IMR-90 (cell line): ENCODE measurements around the gene CXorf49. TPM values are rescaled to one million over a fixed set of nuclear protein-coding genes. Genes with fewer than 3 reads are reported as not detected.
"Not testable (repeated sequence)": the region's sequence is repeated elsewhere in the genome, so short reads cannot be mapped to it uniquely, and the experiment has no call there.

Experiments used
- ATAC-seq: fragments of 200-7000 bp; cut with Tn5 transposase; 2 replicates; pipeline ENCODE4 v1.9.1; 2020; ENCODE audit warnings: low read depth, mild to moderate bottlenecking, moderate library complexity
- BruUV-seq: library from RNA; stranded (reverse); fragments of 400-500 nt; replicated peaks from 2 replicates; lab custom pipeline; 2021; lab: Mats Ljungman, UMichigan
- CTCF ChIA-PET: fragments of 300-600 bp; formaldehyde crosslinking; extraction: SDS; loops from one replicate; lab custom pipeline; 2021; ENCODE audit warnings: antibody characterized with exemption; lab: Yijun Ruan, JAX
- POLR2A ChIA-PET: fragments of 300-600 bp; sonication (Branson Sonifier 250); formaldehyde crosslinking; loops from one replicate; lab custom pipeline; 2022; ENCODE audit warnings: antibody characterized with exemption; ENCODE audit not compliant: unreplicated experiment; lab: Charles Lee
- DNase-seq: peaks from one replicate; pipeline ENCODE4 v3.0.0; 2013
- H2AFZ ChIP-seq: replicated peaks from 2 replicates; pipeline ENCODE3; 2013; ENCODE audit warnings: low read length, mild to moderate bottlenecking; ENCODE audit not compliant: poor library complexity
- H2AK5ac ChIP-seq: 2 replicates; pipeline ENCODE4 v1.6.1; 2013; ENCODE audit warnings: low read depth, low read length, inconsistent platforms
- H2AK9ac ChIP-seq: replicated peaks from 2 replicates; pipeline ENCODE3; 2013; ENCODE audit warnings: mild to moderate bottlenecking, low read depth, low read length, moderate library complexity; ENCODE audit not compliant: poor library complexity
- H2BK120ac ChIP-seq: 2 replicates; pipeline ENCODE4 v1.6.1; 2013; ENCODE audit warnings: low read depth, low read length, inconsistent platforms
- H2BK15ac ChIP-seq: 3 replicates; pipeline ENCODE4 v1.6.1; 2013; ENCODE audit warnings: low read depth, low read length, inconsistent platforms
- H2BK20ac ChIP-seq: 2 replicates; pipeline ENCODE4 v1.6.1; 2013; ENCODE audit warnings: low read depth, mild to moderate bottlenecking, inconsistent platforms, low read length, moderate library complexity
- H2BK5ac ChIP-seq: 2 replicates; pipeline ENCODE4 v1.6.1; 2013; ENCODE audit warnings: mild to moderate bottlenecking, low read depth, low read length, inconsistent platforms; ENCODE audit not compliant: poor library complexity, severe bottlenecking
- H3K14ac ChIP-seq: replicated peaks from 2 replicates; pipeline ENCODE4 v1.6.1; 2013; ENCODE audit warnings: low read depth, low read length, inconsistent platforms
- H3K18ac ChIP-seq: 2 replicates; pipeline ENCODE4 v1.6.1; 2013; ENCODE audit warnings: low read depth, low read length, control low read depth
- H3K23ac ChIP-seq: 2 replicates; pipeline ENCODE4 v1.6.1; 2013; ENCODE audit warnings: low read depth, low read length, inconsistent platforms
- H3K27ac ChIP-seq: 2 replicates; pipeline ENCODE4 v1.5.1; 2013; ENCODE audit warnings: mild to moderate bottlenecking, control low read depth, low read length; ENCODE audit not compliant: insufficient read depth
- H3K27me3 ChIP-seq: 2 replicates; pipeline ENCODE4 v1.6.1; 2013; ENCODE audit warnings: low read length; ENCODE audit not compliant: control insufficient read depth, insufficient read depth
- H3K36me3 ChIP-seq: 2 replicates; pipeline ENCODE4 v1.6.1; 2013; ENCODE audit warnings: low read length, mixed read lengths; ENCODE audit not compliant: control insufficient read depth, insufficient read depth
- H3K4ac ChIP-seq: 2 replicates; pipeline ENCODE4 v1.6.1; 2013; ENCODE audit warnings: low read depth, low read length, inconsistent platforms
- H3K4me1 ChIP-seq: 2 replicates; pipeline ENCODE4 v1.6.1; 2013; ENCODE audit warnings: low read length, mixed read lengths; ENCODE audit not compliant: control insufficient read depth, insufficient read depth
- H3K4me2 ChIP-seq: 2 replicates; pipeline ENCODE4 v1.6.1; 2013; ENCODE audit warnings: low read depth, mild to moderate bottlenecking, control low read depth, low read length, moderate library complexity
- H3K4me3 ChIP-seq: 2 replicates; pipeline ENCODE4 v1.5.1; 2013; ENCODE audit warnings: low read depth, mild to moderate bottlenecking, control low read depth, low read length, moderate library complexity; ENCODE audit not compliant: insufficient read depth
- H3K56ac ChIP-seq: 2 replicates; pipeline ENCODE4 v1.6.1; 2013; ENCODE audit warnings: low read length, inconsistent platforms; ENCODE audit not compliant: insufficient read depth; ENCODE audit errors: extremely low read depth
- H3K79me1 ChIP-seq, 2 experiments: 2 replicates each; pipeline ENCODE4 v1.6.1; 2013; ENCODE audit warnings: low read length in 2 of 2, inconsistent platforms in 1 of 2, low read depth in 1 of 2
- H3K9ac ChIP-seq: 2 replicates; pipeline ENCODE4 v1.6.1; 2013; ENCODE audit warnings: low read depth, low read length, control low read depth
- H3K9me1 ChIP-seq: 2 replicates; pipeline ENCODE4 v1.6.1; 2013; ENCODE audit warnings: low read length, inconsistent platforms; ENCODE audit not compliant: insufficient read depth
- H3K9me3 ChIP-seq: 2 replicates; pipeline ENCODE4 v1.6.1; 2013; ENCODE audit warnings: low read length; ENCODE audit not compliant: control insufficient read depth, insufficient read depth
- H4K20me1 ChIP-seq: 2 replicates; pipeline ENCODE4 v1.6.1; 2013; ENCODE audit warnings: low read length, inconsistent platforms; ENCODE audit not compliant: insufficient read depth
- H4K5ac ChIP-seq: 2 replicates; pipeline ENCODE4 v1.6.1; 2013; ENCODE audit warnings: mild to moderate bottlenecking, low read depth, low read length, control low read depth
- H4K8ac ChIP-seq, 2 experiments: 2 replicates each; pipeline ENCODE4 v1.6.1; 2013; ENCODE audit warnings: low read depth in 2 of 2, low read length in 2 of 2, control low read depth in 1 of 2, inconsistent platforms in 1 of 2
- H4K91ac ChIP-seq: 2 replicates; pipeline ENCODE4 v1.6.1; 2013; ENCODE audit warnings: low read depth, low read length, inconsistent platforms; ENCODE audit not compliant: insufficient read depth
- WGBS, 2 experiments: methylation state at CpG; one replicate each; pipeline versions ENCODE4 v1.1.5 to v1.1.7; 2013; ENCODE audit warnings: missing lambda C conversion rate in 2 of 2; ENCODE audit not compliant: insufficient read length in 1 of 2; ENCODE audit errors: extremely low coverage in 2 of 2; 5-methylcytosine and 5-hydroxymethylcytosine counted together
- dilution Hi-C: fragments of 300-500 bp; cut with HindIII; formaldehyde crosslinking; loops from one replicate; pipeline ENCODE4 v1.14.3; 2018; ENCODE audit warnings: low sequenced_read_pairs; ENCODE audit not compliant: unreplicated experiment
- in situ Hi-C: fragments of 300-500 bp; cut with MboI; formaldehyde crosslinking; loops from 3 replicates; pipeline ENCODE4 v1.14.3; 2019; ENCODE audit warnings: low sequenced_read_pairs, inconsistent platforms, mixed read lengths
- intact Hi-C: fragments of 100-400 bp; cut with micrococcal nuclease; formaldehyde crosslinking; loops from 2 replicates; pipeline ENCODE4 v1.10.0; 2022
- polyA plus RNA-seq, 3 experiments: library from polyadenylated mRNA; depleted of rRNA; stranded (reverse); fragments of >200 nt; gene quantifications; 2 replicates each; pipeline ENCODE4 v1.2.3, GENCODE V29; 2012; ENCODE audit warnings: low replicate concordance in 1 of 3
- total RNA-seq: library from RNA; depleted of rRNA; stranded (reverse); fragments of >200 nt; gene quantifications from 2 replicates; pipeline ENCODE4 v1.2.3, GENCODE V29; 2012

Gene CXorf49
- total and polyA plus RNA-seq, 2 of the 4 experiments (the other 2 are of a cell fraction) = not detected

- H3K14ac ChIP-seq, intact Hi-C loops, H2AK5ac ChIP-seq, H2BK5ac ChIP-seq, H3K18ac ChIP-seq, ATAC-seq, H3K4me3 ChIP-seq, H4K91ac ChIP-seq, in situ Hi-C loops, H2BK20ac ChIP-seq, CTCF ChIA-PET, H2AK9ac ChIP-seq, POLR2A ChIA-PET, H3K56ac ChIP-seq, H3K79me1 ChIP-seq, H3K4me2 ChIP-seq, H4K8ac ChIP-seq, H3K4me1 ChIP-seq, H4K5ac ChIP-seq, H3K36me3 ChIP-seq, DNase-seq, dilution Hi-C loops, BruUV-seq, H2AFZ ChIP-seq, H3K27ac ChIP-seq, H2BK15ac ChIP-seq, H3K4ac ChIP-seq, H2BK120ac ChIP-seq, H3K9ac ChIP-seq, H3K23ac ChIP-seq, H3K9me3 ChIP-seq, H4K20me1 ChIP-seq, H3K9me1 ChIP-seq: not testable (repeated sequence)
- WGBS, 2 experiments = 96% methylated on average over 4 of the region's 43 CpGs; no CpG with 5 or more reads in 1 of the 2 experiments
- peaks cover 20% of the 10 kb centered on the region for H3K27me3 ChIP-seq
Measured at GRCh38 chrX:71676068-71676795, 41.9 kb downstream of the CXorf49 start.

- H3K4me3 ChIP-seq, H3K4ac ChIP-seq, H3K4me1 ChIP-seq, H3K9me3 ChIP-seq, H3K27ac ChIP-seq, H3K9ac ChIP-seq, DNase-seq, H2AFZ ChIP-seq, H4K5ac ChIP-seq, H3K18ac ChIP-seq, H3K14ac ChIP-seq, H3K36me3 ChIP-seq, ATAC-seq, H3K56ac ChIP-seq, in situ Hi-C loops, H2BK15ac ChIP-seq, BruUV-seq, H4K91ac ChIP-seq, H2AK9ac ChIP-seq, POLR2A ChIA-PET, H3K4me2 ChIP-seq, H4K8ac ChIP-seq, H3K9me1 ChIP-seq, H2BK5ac ChIP-seq, CTCF ChIA-PET, intact Hi-C loops, H3K23ac ChIP-seq, H4K20me1 ChIP-seq, dilution Hi-C loops, H3K79me1 ChIP-seq, H2AK5ac ChIP-seq, H2BK120ac ChIP-seq, H2BK20ac ChIP-seq: not testable (repeated sequence)
- H3K27me3 ChIP-seq = peaks cover 18% of the 10 kb centered on the region
- no CpG with 5 or more reads among the region's 23 CpGs for WGBS, 2 experiments
Measured at GRCh38 chrX:71675636-71676035, 42.4 kb downstream of the CXorf49 start.
